ENCODE measurements around the gene GALK1. TPM values are rescaled to one million over a fixed set of nuclear protein-coding genes. Genes with fewer than 3 reads are reported as not detected.
A peak's percentile ranks its signal among the peaks of the same experiment; 100 is the strongest.

GALK1 gene
- total and polyA plus RNA-seq, 3 donors from 2014 or later = 31.9 to 50.7 (median 32.1) TPM

DNA sequence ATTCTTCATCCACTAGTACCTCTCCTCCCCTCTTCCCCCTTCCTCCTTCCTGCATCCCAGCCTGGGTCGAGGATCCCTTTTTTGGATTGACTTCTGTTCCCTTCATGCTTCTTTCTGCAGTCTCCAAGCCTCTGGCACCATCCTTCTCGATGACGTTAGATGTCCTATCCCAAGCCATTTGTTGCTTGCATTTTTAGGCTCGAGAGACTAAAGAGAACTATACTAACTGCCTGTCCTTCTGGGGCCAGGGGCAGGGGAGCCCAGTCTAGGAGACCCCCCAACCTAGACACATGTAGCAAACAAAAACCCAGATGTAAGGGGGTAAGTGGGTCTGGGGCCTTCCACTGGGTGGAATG, 43.5 kb upstream of the GALK1 start:
- TF ChIP-seq, protein P1, sequence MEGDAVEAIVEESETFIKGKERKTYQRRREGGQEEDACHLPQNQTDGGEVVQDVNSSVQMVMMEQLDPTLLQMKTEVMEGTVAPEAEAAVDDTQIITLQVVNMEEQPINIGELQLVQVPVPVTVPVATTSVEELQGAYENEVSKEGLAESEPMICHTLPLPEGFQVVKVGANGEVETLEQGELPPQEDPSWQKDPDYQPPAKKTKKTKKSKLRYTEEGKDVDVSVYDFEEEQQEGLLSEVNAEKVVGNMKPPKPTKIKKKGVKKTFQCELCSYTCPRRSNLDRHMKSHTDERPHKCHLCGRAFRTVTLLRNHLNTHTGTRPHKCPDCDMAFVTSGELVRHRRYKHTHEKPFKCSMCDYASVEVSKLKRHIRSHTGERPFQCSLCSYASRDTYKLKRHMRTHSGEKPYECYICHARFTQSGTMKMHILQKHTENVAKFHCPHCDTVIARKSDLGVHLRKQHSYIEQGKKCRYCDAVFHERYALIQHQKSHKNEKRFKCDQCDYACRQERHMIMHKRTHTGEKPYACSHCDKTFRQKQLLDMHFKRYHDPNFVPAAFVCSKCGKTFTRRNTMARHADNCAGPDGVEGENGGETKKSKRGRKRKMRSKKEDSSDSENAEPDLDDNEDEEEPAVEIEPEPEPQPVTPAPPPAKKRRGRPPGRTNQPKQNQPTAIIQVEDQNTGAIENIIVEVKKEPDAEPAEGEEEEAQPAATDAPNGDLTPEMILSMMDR (IDR thresholded peaks at IDR 0.05) = no peak
- 62 to 70% methylated on average over 4 of the region's 4 CpGs for WGBS, 2 donors
- H3K4me1 ChIP-seq = peaks cover 11% of the 10 kb centered on the region
- H3K4me3 ChIP-seq = no peak overlapping the region
- H3K9me3 ChIP-seq = no peaks in the 10 kb centered on the region
- peak overlapping the region; percentile 9 to 58 for H3K27ac ChIP-seq
- no peak for DNase-seq
- no peaks in the 10 kb centered on the region for H3K27me3 ChIP-seq
- H3K36me3 ChIP-seq (ENCODE audit: low read depth, missing control alignments) = no peaks in the 10 kb centered on the region
- intact Hi-C loops (cut with DNase I; ENCODE audit: low total_unique reads) = no loop called here

DNA sequence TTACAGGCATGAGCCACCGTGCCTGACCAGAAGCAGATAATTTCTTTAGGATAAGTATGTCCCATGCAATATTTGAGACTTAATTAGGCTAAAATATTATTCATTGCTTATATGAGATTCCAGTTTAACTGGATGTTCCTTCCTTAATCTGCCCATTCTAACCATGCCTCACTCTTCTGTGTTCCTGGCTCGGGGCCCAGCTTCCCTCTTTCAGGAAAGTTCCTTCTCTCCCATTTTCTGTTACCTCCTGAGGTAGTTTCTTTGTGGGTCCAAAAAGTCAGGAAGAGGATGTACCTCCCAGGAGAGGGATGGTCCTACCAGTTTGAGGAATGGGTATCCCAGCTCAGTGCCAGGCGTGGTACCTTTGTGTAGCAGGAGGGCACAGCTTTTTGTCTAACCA, 42.9 kb upstream of the GALK1 start:
- DNase-seq = no peak
- Histone ChIP-seq H3K4me1 (peaks cover 11% of the 10 kb centered on the region), H3K27ac (peak overlapping the region; percentile 9 to 58), H3K4me3 (no peak overlapping the region), H3K36me3 (ENCODE audit: low read depth, missing control alignments) (no peaks in the 10 kb centered on the region), H3K9me3 (no peaks in the 10 kb centered on the region), H3K27me3 (no peaks in the 10 kb centered on the region)
- TF ChIP-seq, protein P1 (IDR thresholded peaks at IDR 0.05) = no peak
- no peak for TF ChIP-seq POLR2A (IDR thresholded peaks at IDR 0.05)
- intact Hi-C loops (cut with DNase I; ENCODE audit: low total_unique reads) = no loop called here
- 90 to 100% methylated on average over 3 of the region's 3 CpGs for whole genome bisulfite sequencing, 2 donors

DNA sequence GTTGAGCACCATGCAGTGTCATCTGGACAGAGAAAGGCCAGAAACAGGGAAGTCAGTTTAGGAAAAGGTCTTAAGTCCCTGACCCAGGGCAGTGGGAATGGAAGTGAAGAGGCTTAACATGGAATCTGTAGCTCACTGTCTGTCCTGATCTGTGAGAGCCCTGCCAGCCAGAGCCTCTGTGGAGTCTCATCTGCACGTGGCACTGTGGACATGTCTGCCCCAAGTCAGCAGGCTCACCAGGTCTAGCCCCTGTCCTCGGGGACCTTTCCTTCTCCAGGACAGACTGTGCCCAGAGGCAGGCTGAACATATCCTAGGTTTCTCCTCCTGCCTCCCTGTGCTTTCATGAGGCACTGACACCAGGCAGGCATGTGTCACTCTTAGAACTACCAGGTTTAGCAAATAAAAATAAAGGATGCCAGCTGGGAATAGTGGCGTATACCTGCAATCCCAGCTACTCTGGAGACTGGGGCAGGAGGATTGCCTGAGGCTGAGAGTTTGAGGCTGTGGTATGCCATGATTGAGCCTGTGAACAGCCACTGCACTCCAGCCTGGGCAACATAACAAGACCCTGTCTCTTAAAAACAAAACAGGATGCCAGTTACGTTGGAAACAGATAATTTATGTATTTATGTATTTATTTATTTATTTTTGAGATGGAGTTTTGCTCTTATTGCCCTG, 42.0 kb upstream of the GALK1 start:
- Histone ChIP-seq H3K4me1 (peaks cover 11% of the 10 kb centered on the region), H3K4me3 (no peak overlapping the region), H3K36me3 (ENCODE audit: low read depth, missing control alignments) (no peaks in the 10 kb centered on the region), H3K27ac (no peak overlapping the region), H3K9me3 (no peaks in the 10 kb centered on the region), H3K27me3 (no peaks in the 10 kb centered on the region)
- TF ChIP-seq POLR2A (IDR thresholded peaks at IDR 0.05) = no peak
- TF ChIP-seq, protein P1 (IDR thresholded peaks at IDR 0.05) = no peak
- 85 to 86% methylated on average over 4 of the region's 4 CpGs for WGBS, 2 donors
- no peak for DNase-seq
- intact Hi-C loops (cut with DNase I; ENCODE audit: low total_unique reads) = no loop called here

DNA sequence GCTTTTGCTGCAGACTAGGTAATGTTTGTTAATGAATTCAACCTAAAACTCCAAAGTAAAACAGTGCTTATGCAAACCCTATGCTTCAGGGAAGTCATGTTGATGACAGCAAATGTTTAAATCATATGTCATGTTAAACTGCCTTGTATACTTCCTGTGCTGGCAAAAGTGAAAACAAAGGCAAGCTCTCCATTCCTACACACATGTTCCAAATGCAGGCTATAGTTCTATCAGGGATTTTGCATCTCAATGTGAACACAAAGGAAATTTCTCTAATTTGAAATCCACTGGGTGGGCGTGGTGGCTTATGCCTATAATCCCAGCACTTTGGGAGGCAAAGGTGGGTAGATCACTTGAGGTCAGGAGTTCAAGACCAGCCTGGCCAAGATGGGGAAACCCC, 38.9 kb upstream of the GALK1 start:
- Histone ChIP-seq H3K36me3 (ENCODE audit: low read depth, missing control alignments) (no peaks in the 10 kb centered on the region), H3K4me3 (no peak overlapping the region), H3K27me3 (no peaks in the 10 kb centered on the region), H3K9me3 (no peaks in the 10 kb centered on the region), H3K27ac (no peak overlapping the region), H3K4me1 (peaks cover 7% of the 10 kb centered on the region)
- no peak for DNase-seq
- WGBS, 2 donors = 93 to 100% methylated on average over 1 of the region's 1 CpG
- intact Hi-C loops (cut with DNase I; ENCODE audit: low total_unique reads) = no loop called here
- no peak for TF ChIP-seq POLR2A (IDR thresholded peaks at IDR 0.05)
- TF ChIP-seq, protein P1 (IDR thresholded peaks at IDR 0.05) = no peak

DNA sequence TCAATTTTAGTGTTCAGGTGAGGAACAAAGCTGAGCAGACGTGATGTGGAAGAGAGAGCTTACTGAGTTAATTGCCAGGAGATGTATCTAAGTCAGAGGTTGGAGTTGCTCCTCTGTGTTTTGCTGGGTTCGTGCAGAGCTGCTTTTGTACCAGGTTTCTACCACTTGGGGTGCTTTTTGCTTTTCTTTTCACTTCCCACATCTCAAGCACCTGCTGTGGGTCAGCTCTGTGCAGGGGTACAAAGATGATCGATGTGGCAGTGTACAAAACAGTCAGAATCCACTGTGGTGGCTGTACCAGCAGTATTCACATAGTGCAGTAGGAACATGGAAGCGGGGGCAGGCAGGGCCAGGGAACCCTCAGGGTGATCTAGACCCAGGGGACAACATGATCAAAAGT, 34.4 kb upstream of the GALK1 start:
- TF ChIP-seq POLR2A (IDR thresholded peaks at IDR 0.05) = no peak
- TF ChIP-seq, protein P1 (IDR thresholded peaks at IDR 0.05) = no peak

More for the DNA sequence above, 34.4 kb upstream of the GALK1 start:
- H3K4me1 ChIP-seq = no peaks in the 10 kb centered on the region
- H3K27me3 ChIP-seq = no peaks in the 10 kb centered on the region
- intact Hi-C loops (cut with DNase I; ENCODE audit: low total_unique reads) = no loop called here
- H3K4me3 ChIP-seq = no peak overlapping the region
- no peak overlapping the region for H3K27ac ChIP-seq
- H3K36me3 ChIP-seq (ENCODE audit: low read depth, missing control alignments) = no peaks in the 10 kb centered on the region
- 81% methylated on average over 4 of the region's 4 CpGs for WGBS, 2 donors
- no peaks in the 10 kb centered on the region for H3K9me3 ChIP-seq
- DNase-seq = no peak
